ENCODE measurements around the gene SUMO3.

GRCh38 chr21:44835647-44835973, 17.7 kb upstream of the SUMO3 start:
- TF ChIP-seq CTCF (IDR thresholded peaks at IDR 0.05) (no peak), POLR2A (IDR thresholded peaks at IDR 0.05) (no peak), POLR2AphosphoS5 (IDR thresholded peaks at IDR 0.05) (no peak)
